ENCODE data around the gene CCDC192. TPM values are rescaled to one million over a fixed set of nuclear protein-coding genes. Genes with fewer than 3 reads are reported as not detected.

The CCDC192 gene
- total and polyA plus RNA-seq, 10 of the 15 experiments (the other 5 are each of a cell fraction or from before 2014, with no cell fraction given): 0.20 to 0.79 (median 0.32) TPM; not detected in 4

DNA sequence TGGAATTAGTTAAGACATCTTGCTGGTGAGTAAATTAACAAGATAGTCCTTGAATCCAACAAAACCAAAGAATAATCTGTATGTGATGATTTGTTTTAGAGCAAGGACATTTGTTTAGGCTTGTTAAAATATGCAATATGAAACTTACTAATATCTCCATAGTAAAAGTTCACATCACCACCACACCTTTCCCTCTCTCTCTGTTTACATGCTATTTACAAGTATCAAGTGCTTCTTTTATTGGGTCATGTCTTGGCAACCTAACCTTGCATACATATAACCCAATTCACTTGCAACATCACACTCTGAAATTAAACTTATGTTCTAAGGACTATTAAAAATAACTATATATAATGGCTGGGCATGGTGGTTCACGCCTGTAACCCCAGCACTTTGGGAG is 161.3 kb downstream of the CCDC192 start:
- Histone ChIP-seq H3K27me3 (replicated peaks in 1 of 2; ENCODE audit: control insufficient read depth in 2 of 2, insufficient read depth in 2 of 2, low read length in 1 of 2) (no peaks in the 10 kb centered on the region), H3K4me2 (ENCODE audit: control insufficient read depth, insufficient read depth) (no peak overlapping the region), H4K20me1 (ENCODE audit: control insufficient read depth, insufficient read depth) (no peaks in the 10 kb centered on the region), H3K4me1 (ENCODE audit: control insufficient read depth, insufficient read depth, low read length) (no peaks in the 10 kb centered on the region), H3K27ac (ENCODE audit: control insufficient read depth, insufficient read depth) (no peak overlapping the region), H3K9ac (ENCODE audit: control insufficient read depth, insufficient read depth, low read length) (no peak overlapping the region), H3K36me3 (ENCODE audit: control insufficient read depth in 2 of 2, insufficient read depth in 2 of 2, low read length in 1 of 2) (no peaks in the 10 kb centered on the region), H3K79me2 (ENCODE audit: control insufficient read depth, insufficient read depth, low read length) (no peaks in the 10 kb centered on the region), H3K9me3 (replicated peaks; ENCODE audit: control insufficient read depth, insufficient read depth, low read length) (no peaks in the 10 kb centered on the region), H2AFZ (ENCODE audit: control insufficient read depth, low read depth, low read length) (no peak overlapping the region), H3K4me3 (no peak overlapping the region)
- DNase-seq (ENCODE audit: low read depth, low spot score) (no peak), FAIRE-seq (no peak), ATAC-seq (no peak)
- intact Hi-C loops (cut with micrococcal nuclease; ENCODE audit: unreplicated experiment): no loop called here
- SMC1A ChIA-PET (ENCODE audit: uncharacterized antibody, unreplicated experiment): interaction anchor here (1.5 to 3.8 kb wide), 4 partner anchors 8 to 278 kb away, joined by 4 to 24 read pairs (median 20); no protein-coding TSS in a partner anchor
- CTCF ChIA-PET: interaction anchor here (1.7 to 3.7 kb wide), 4 partner anchors 12 to 301 kb away, joined by 3 to 24 read pairs (median 14); no protein-coding TSS in a partner anchor
- WGBS (ENCODE audit: insufficient coverage, insufficient replicate concordance, low lambda C conversion rate, missing lambda C conversion rate): 29% methylated on average over 1 of the region's 1 CpG
- RAD21 ChIA-PET (ENCODE audit: unreplicated experiment): interaction anchor here (0.8 to 3.3 kb wide), 2 partner anchors 11 to 301 kb away, joined by 3 to 12 read pairs; no protein-coding TSS in a partner anchor
- in situ Hi-C loops (cut with MboI): no loop called here
- POLR2A ChIA-PET: interaction anchor here (1.4 kb wide), 1 partner anchor 8 kb away, joined by 3 read pairs; no protein-coding TSS in a partner anchor
- no TSS peak for BruUV-seq (replicated peaks)
- TF ChIP-seq RAD51 (IDR thresholded peaks at IDR 0.05): no peak
- no peak for TF ChIP-seq E4F1 (IDR thresholded peaks at IDR 0.05; ENCODE audit: borderline replicate concordance, partially characterized antibody)
- no peak for TF ChIP-seq BCL11A (IDR thresholded peaks at IDR 0.05; ENCODE audit: low read depth, low read length)
- no peak for TF ChIP-seq REST (IDR thresholded peaks at IDR 0.05; ENCODE audit: low read depth, low read length)
- TF ChIP-seq BCL3 (IDR thresholded peaks at IDR 0.05; ENCODE audit: borderline replicate concordance, insufficient read depth, low read depth, low read length, poor library complexity, severe bottlenecking): no peak
- TF ChIP-seq EP300 (IDR thresholded peaks at IDR 0.05; ENCODE audit: borderline replicate concordance in 1 of 2, control insufficient read depth in 1 of 2, low read depth in 2 of 2, low read length in 2 of 2): no peak
- TF ChIP-seq SIN3A (IDR thresholded peaks at IDR 0.05; ENCODE audit: low read depth, low read length): no peak
- TF ChIP-seq ZBTB4 (CRISPR knock-in tag; IDR thresholded peaks at IDR 0.05): no peak
- no peak for TF ChIP-seq IKZF2 (IDR thresholded peaks at IDR 0.05)
- no peak for TF ChIP-seq MXI1 (IDR thresholded peaks at IDR 0.05; ENCODE audit: low read depth, low read length)
- no peak for TF ChIP-seq RFX5 (IDR thresholded peaks at IDR 0.05; ENCODE audit: low read depth, low read length)
- no peak for TF ChIP-seq KAT2A (conservative IDR thresholded peaks at IDR 0.05; ENCODE audit: control insufficient read depth, low read depth, low read length)

Measured in GM12878 (cell line).